Fibroblast of lung (primary cell): ENCODE measurements around the gene C1QB. TPM values are rescaled to one million over a fixed set of nuclear protein-coding genes. Genes with fewer than 3 reads are reported as not detected.

Experiments
- DNase-seq, 2 donors: peaks; one replicate each; pipeline versions ENCODE4 v3.0.0 to v3.0.0-alpha.2; 2010; ENCODE audit warnings: low read depth in 2 of 2
- H2AFZ ChIP-seq: 2 replicates; pipeline ENCODE4 v1.5.1; 2012; ENCODE audit warnings: low read length, control low read depth, inconsistent platforms
- H3K27ac ChIP-seq: 2 replicates; pipeline ENCODE4 v1.5.1; 2011; ENCODE audit warnings: low read length, control low read depth; ENCODE audit not compliant: insufficient read depth
- H3K27me3 ChIP-seq: 2 replicates; pipeline ENCODE4 v1.5.1; 2011; ENCODE audit warnings: mild to moderate bottlenecking, low read length; ENCODE audit not compliant: control insufficient read depth, insufficient read depth
- H3K36me3 ChIP-seq: 2 replicates; pipeline ENCODE4 v1.5.1; 2011; ENCODE audit warnings: low read length; ENCODE audit not compliant: control insufficient read depth, insufficient read depth
- H3K4me1 ChIP-seq: 2 replicates; pipeline ENCODE4 v1.5.1; 2011; ENCODE audit warnings: low read length; ENCODE audit not compliant: control insufficient read depth, insufficient read depth; ENCODE audit errors: extremely low read depth
- H3K4me2 ChIP-seq: 2 replicates; pipeline ENCODE4 v1.5.1; 2011; ENCODE audit warnings: low read length, control low read depth; ENCODE audit not compliant: insufficient read depth; ENCODE audit errors: extremely low read depth
- H3K4me3 ChIP-seq, 4 experiments: fragments of 200-600 bp in 1 of 4; sonication (generic) in 1 of 4; replicated peaks in 1 of 4; 2 replicates each; pipeline ENCODE4 v1.5.1; 2011 to 2016; ENCODE audit warnings: low read length in 4 of 4, low read depth in 3 of 4, mild to moderate bottlenecking in 3 of 4, control low read depth in 2 of 4, inconsistent platforms in 1 of 4, mixed read lengths in 1 of 4; ENCODE audit not compliant: insufficient read depth in 1 of 4; ENCODE audit errors: control extremely low read depth in 1 of 4
- H3K79me2 ChIP-seq: 2 replicates; pipeline ENCODE4 v1.5.1; 2012; ENCODE audit warnings: mild to moderate bottlenecking, low read length, inconsistent platforms; ENCODE audit not compliant: control insufficient read depth, insufficient read depth
- H3K9ac ChIP-seq: 2 replicates; pipeline ENCODE4 v1.5.1; 2011; ENCODE audit warnings: mild to moderate bottlenecking, low read length, control low read depth; ENCODE audit not compliant: insufficient read depth
- H3K9me3 ChIP-seq: 2 replicates; pipeline ENCODE4 v1.5.1; 2012; ENCODE audit warnings: low read depth, low read length; ENCODE audit not compliant: control insufficient read depth, insufficient read depth
- H4K20me1 ChIP-seq: 2 replicates; pipeline ENCODE4 v1.5.1; 2011; ENCODE audit warnings: low read length; ENCODE audit not compliant: control insufficient read depth, insufficient read depth; ENCODE audit errors: extremely low read depth
- EZH2 ChIP-seq: IDR thresholded peaks from 2 replicates; pipeline ENCODE4 v1.5.1; 2012; ENCODE audit warnings: low read length, control low read depth, mild to moderate bottlenecking; ENCODE audit errors: missing control alignments
- polyA plus RNA-seq, 2 donors: library from polyadenylated mRNA; depleted of rRNA in 1 of 2; stranded (reverse) in 1 of 2; unstranded in 1 of 2; fragments of >200 nt; gene quantifications; 2 replicates each; pipeline ENCODE4 v1.2.1, GENCODE V29; 2011 to 2012; ENCODE audit warnings: missing spikeins in 1 of 2
- total RNA-seq: library from RNA; depleted of rRNA; stranded (reverse); fragments of >200 nt; gene quantifications from 2 replicates; pipeline ENCODE4 v1.2.1, GENCODE V29; 2014
- TF ChIP-seq, protein P1 (sequence below), 2 donors: IDR thresholded peaks in 1 of 2; conservative IDR thresholded peaks in 1 of 2; 1 replicate in 1 of 2; 2 replicates in 1 of 2; pipeline ENCODE4 v1.5.1; 2011 to 2012; ENCODE audit warnings: low read length in 2 of 2, control low read depth in 1 of 2, inconsistent platforms in 1 of 2, low read depth in 1 of 2, mild to moderate bottlenecking in 1 of 2

Gene C1QB
- total and polyA plus RNA-seq, 2 donors (not counting 1 experiment from before 2014, with no cell fraction given): not detected

DNA sequence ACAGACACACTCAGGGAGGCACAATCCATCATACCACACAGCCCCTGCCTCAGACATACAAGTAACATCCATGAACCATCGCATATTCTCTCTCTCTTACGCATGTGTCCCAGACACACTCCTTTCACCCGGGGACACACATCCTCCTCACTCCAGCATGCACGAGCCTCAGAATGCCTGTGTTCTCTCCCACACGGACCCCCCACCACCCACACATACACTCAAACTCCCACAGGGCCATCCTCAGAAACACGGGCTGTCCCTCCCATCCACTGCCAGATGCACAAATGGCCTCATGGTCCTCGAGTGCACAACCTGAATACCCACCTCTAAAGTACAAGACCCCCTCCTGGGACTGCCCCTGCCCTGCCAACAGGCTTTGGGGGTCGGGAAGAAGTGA is 11.8 kb upstream of the C1QB start:
- no peaks in the 10 kb centered on the region for H3K36me3 ChIP-seq
- no peaks in the 10 kb centered on the region for H3K9me3 ChIP-seq
- no peak overlapping the region for H3K4me2 ChIP-seq
- H3K27ac ChIP-seq: no peak overlapping the region
- H3K4me3 ChIP-seq: no peak overlapping the region
- no peak overlapping the region for H2AFZ ChIP-seq
- no peaks in the 10 kb centered on the region for H3K4me1 ChIP-seq
- H3K9ac ChIP-seq: no peak overlapping the region
- H3K27me3 ChIP-seq: no peaks in the 10 kb centered on the region
- TF ChIP-seq EZH2: no peak
- TF ChIP-seq, protein P1, sequence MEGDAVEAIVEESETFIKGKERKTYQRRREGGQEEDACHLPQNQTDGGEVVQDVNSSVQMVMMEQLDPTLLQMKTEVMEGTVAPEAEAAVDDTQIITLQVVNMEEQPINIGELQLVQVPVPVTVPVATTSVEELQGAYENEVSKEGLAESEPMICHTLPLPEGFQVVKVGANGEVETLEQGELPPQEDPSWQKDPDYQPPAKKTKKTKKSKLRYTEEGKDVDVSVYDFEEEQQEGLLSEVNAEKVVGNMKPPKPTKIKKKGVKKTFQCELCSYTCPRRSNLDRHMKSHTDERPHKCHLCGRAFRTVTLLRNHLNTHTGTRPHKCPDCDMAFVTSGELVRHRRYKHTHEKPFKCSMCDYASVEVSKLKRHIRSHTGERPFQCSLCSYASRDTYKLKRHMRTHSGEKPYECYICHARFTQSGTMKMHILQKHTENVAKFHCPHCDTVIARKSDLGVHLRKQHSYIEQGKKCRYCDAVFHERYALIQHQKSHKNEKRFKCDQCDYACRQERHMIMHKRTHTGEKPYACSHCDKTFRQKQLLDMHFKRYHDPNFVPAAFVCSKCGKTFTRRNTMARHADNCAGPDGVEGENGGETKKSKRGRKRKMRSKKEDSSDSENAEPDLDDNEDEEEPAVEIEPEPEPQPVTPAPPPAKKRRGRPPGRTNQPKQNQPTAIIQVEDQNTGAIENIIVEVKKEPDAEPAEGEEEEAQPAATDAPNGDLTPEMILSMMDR (conservative IDR thresholded peaks at IDR 0.05 in 1 of 2, IDR thresholded peaks at IDR 0.05 in 1 of 2; ENCODE audit: low read depth in 1 of 2, low read length in 2 of 2): no peak
- no peaks in the 10 kb centered on the region for H3K79me2 ChIP-seq
- no peak for DNase-seq
- H4K20me1 ChIP-seq: no peaks in the 10 kb centered on the region

DNA sequence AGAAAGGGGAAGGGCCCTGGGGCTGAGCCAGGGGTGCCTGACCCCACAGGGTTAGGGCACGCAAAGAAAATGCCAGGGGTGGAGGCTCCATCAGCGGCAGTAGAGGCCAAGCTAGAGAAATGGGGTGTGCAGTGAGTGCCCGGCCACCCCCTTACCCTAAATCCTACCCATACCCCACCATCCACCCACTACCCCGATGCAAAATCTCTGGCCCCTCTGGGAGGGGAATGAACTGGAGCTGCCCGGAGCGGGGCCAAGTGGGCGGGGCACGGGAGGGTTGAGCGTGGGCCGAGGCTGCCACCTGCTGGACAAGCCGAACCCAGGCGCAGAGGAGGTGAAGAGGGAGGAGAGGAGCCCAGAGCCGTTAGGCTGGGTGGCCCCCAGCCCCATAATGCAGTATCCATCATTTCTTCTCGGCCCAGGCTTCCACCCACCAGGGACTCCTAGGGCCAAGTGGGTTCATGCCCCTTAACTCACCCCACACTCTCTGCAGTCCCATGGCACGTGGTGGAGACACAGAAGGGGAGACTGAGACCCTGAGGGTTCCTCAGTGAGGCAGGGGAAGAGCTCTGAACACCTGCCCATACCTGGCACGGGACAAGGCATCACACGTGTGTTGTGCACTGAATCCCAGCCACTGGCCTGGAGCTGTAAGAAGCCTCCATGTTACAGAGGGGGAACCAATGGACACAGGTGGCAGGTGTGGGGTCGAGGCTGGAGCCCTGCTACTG is 11.0 kb upstream of the C1QB start:
- Histone ChIP-seq H3K9me3 (no peaks in the 10 kb centered on the region), H3K27me3 (no peaks in the 10 kb centered on the region), H3K36me3 (no peaks in the 10 kb centered on the region), H2AFZ (no peak overlapping the region), H3K79me2 (no peaks in the 10 kb centered on the region), H4K20me1 (no peaks in the 10 kb centered on the region), H3K4me2 (no peak overlapping the region), H3K4me1 (no peaks in the 10 kb centered on the region), H3K27ac (no peak overlapping the region), H3K4me3 (no peak overlapping the region), H3K9ac (no peak overlapping the region)
- TF ChIP-seq, protein P1 (conservative IDR thresholded peaks at IDR 0.05 in 1 of 2, IDR thresholded peaks at IDR 0.05 in 1 of 2; ENCODE audit: low read depth in 1 of 2, low read length in 2 of 2): peak; percentile 78 to 82
- no peak for TF ChIP-seq EZH2
- DNase-seq: peak; percentile 23 to 42

DNA sequence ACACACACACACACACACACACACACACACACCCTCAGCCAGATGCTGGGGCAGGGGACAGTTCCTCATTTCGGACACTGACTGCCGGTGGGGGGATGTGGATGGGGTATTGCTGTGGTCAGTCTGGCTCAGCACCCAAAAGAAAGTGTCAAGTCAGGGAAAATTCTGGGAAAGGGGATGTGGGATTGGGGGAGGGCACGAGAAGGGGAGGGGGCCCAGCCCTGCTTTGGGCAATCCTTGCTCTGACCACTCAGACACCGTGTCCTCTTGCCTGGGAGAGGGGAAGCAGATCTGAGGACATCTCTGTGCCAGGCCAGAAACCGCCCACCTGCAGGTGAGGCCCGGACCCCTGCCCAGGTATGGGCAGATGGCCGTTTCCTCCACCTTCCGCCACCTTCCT is 9.7 kb upstream of the C1QB start, which contains the start of gene C1QC:
C1QC (plus strand) TSS at position 253 of the 400 bp plus-strand sequence. CDS start 391 bp downstream, outside the sequence.
- H3K4me2 ChIP-seq: no peak within 1 kb of the TSS
- DNase-seq: no peak
- no peak within 1 kb of the TSS for H3K9ac ChIP-seq
- H3K4me1 ChIP-seq: no peaks in the 10 kb centered on the region
- H3K36me3 ChIP-seq: no peaks in the 10 kb centered on the region
- no peak within 1 kb of the TSS for H2AFZ ChIP-seq
- no peak within 1 kb of the TSS for H3K27ac ChIP-seq
- no peaks in the 10 kb centered on the region for H3K27me3 ChIP-seq
- H4K20me1 ChIP-seq: no peaks in the 10 kb centered on the region
- H3K79me2 ChIP-seq: no peaks in the 10 kb centered on the region
- no peaks in the 10 kb centered on the region for H3K9me3 ChIP-seq
- H3K4me3 ChIP-seq: no peak within 1 kb of the TSS
- TF ChIP-seq EZH2: no peak
- TF ChIP-seq, protein P1 (conservative IDR thresholded peaks at IDR 0.05 in 1 of 2, IDR thresholded peaks at IDR 0.05 in 1 of 2; ENCODE audit: low read depth in 1 of 2, low read length in 2 of 2): no peak
